ENCODE measurements around the gene TOP2A.
A peak's percentile ranks its signal among the peaks of the same experiment; 100 is the strongest.

Gene TOP2A

DNA sequence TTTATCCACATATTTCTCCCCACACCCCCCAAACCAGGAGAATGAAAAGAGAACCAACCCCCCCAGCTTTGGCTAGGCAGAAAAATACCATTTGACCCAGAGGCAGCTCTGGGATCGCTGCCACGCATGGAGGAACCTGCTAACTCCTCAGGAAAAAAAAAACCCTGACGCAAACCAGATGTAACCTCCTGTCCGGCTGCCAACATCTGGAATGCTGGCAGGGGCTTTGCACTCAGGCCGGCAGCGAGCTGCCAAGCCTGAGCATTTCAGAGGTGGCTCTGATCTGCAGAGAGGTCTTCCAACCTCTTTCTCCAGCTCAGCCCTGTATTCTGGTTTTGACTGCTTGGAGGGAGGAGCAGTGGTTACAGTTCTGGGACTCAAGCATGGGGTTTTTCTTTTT is 33.7 kb upstream of the TOP2A start:
- no peak for DNase-seq

- DNase-seq, result peak; percentile 52
Measured at GRCh38 chr17:40450175-40450574, 32.5 kb upstream of the TOP2A start.

DNA sequence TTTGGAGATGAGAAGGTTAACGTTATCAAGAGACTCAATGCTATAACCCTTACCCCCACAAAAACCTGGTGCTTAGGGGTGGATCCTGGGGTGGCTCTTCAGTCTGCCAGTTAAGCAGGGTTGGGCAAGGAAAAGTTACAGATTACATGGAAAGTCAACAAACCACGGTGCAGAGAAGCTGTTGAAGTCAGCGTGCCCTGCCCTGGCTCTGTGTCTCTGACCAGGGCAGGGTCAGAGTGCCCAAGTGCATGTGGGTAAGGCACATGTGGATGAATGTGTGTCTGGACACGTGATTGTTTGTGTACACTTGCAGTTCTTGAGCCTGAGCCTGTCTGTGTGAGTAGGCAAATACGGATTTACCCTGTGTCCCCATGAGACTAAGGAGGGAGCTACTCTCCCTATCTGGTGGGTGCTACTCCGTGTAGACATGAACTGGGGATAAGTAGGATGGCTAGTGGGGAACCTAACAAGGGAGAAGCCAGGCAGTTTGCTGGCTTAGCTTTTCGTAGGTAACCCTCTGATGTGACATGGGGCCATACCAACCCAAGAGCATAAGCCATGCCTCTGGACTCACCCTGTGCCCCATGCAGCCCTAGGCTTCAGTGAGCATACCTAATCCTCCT is 31.1 kb upstream of the TOP2A start:
- no peak for DNase-seq

DNA sequence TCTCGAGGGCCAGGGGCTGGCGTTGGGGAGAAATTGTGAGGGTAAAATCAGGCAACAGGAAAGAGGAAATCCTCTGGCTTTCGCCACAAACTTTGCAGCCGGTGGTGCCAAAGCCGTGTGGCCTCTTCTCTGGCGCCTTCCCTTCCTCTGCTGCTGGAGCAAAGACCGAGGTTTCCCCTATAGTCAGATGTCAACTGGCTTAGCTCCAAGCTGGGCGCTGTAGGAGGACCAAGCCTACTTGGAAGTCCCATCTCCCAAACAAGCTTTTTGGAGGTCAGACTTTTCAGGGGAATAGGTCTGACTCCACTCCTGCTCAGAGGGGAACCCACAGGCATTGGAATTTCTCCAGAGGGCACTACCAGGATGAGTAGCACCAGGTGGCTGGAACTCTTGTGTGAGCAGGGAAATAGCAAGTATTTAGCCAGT is 30.5 kb upstream of the TOP2A start:
- no peak for DNase-seq

DNA sequence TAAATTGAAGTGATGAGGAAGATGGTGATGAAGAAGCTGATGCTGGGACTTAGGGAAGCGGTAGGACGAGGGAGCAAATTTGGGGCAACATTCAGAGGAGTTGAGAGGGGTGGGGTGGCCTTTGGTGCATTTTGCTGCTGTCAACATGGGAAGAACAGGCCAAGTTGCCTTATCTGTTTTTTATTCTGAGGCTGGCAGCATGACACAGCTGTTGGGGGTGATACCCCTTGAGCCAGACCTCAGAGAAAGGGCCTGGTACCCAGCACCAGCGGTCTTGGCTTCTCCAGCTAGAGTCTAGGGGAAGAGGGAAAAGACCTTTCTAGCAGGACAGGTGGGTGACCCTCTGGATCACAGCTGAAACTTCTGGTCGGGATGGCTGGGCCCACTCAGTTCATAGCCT is 30.1 kb upstream of the TOP2A start:
- no peak for DNase-seq

DNA sequence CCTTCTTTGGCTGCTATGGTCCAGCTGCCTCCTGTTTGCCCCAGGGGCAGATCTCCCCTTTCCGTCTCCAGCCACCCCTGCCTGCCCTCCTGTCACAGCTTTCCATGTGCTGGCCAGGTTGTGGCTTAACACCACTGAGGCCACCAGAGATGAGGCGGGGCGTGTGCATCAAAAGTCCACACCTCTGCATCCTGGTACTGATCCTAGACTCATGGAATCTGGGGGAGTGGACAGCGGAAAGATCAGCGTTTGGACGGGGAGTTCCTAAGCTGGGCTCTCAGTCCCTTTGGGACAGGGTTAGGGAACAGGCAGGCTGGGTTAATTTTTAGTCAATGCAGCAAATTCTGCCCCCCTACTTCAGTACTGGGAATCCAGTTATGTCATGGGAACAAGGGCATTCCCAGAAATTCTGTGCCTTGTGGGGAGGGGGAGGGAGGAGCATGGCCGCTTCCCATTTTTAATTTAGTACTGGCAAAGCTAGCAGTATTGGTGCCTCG is 29.5 kb upstream of the TOP2A start:
- DNase-seq, result no peak

DNA sequence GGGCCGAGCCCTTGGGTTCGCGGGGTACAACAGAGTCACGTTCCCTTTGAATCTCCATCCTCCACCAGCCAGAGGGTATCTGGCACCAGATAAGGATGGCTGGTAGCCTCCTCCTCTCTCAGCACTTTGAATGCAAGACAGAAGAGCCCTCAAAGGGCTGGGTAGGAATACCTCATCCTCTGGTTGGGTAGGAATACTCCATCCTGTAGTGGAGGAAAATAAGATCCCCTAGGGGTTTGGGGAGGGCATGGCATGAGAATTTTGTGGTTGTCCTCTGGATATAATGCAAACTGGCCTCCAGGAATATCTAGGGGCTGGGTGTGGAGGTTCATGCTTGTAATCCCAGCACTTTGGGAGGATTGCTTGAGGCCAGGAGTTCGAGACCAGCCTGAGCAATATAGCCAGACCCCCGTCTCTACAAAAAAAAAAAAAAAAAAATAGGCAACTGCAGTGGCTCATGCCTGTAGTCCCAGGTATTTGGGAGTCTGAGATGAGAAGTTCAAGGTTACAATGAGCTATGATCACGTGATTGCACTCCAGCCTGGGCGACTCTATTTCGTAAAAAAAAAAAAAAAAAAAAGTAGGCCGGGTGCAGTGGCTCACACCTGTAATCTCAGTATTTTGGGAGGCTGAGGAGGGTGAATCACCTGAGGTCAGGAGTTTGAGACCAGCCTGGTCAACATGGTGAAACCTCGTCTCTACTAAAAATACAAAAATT is 28.2 kb upstream of the TOP2A start:
- DNase-seq, result no peak

DNA sequence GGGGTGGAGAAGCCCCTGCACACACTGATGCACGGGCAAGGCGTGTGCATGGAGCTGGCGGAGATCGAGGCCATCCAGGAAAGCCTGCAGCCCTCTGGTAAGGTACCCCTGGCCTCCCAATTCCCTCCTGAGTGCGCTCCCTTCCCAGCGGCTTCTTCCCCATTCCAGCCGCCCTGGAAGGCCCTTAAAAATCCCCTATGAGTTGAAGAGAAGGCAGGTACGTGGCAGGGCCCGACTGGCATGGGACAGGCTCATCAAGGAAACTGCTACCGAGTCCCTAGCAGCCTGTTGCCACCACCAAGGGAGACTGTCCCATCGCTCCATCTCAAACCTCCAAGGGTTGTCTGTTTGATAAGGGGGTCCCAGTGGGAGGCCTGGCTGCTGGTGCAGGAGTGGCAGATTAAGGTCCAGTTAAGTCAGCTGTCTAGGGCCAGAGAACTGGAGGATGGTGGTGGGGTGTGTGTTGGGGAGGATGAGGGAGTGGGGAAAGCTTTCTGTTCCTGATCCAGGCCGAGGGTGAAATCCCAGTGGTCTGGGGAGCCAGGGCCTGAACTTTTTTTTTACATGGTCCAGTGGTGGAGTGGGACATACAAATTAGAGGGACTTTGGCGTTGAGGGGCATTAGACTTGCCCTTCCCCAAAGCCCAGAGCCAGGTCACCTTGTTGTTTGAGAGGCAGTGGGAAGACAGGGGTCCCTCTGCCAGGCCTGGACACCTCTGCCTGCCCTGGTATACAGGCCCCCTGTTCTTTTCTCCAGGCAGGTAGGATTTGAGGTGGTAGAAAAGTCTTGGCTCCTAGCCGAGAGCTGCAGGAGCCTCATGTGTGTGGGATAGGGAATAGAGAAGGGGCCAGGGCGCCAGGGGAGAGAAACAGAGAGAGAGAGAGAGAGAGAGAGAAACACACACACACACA is 26.5 kb upstream of the TOP2A start:
- DNase-seq, result no peak

GRCh38 chr17:40443196-40443987 is 25.7 kb upstream of the TOP2A start, which contains the start of gene IGFBP4:
Gene IGFBP4 (plus strand): TSS chr17:40443450. CDS start chr17:40443736, 286 bp downstream.
- DNase-seq, result peak; percentile 72

- DNase-seq, result no peak
Measured at GRCh38 chr17:40442392-40443195, 24.9 kb upstream of the TOP2A start.

DNA sequence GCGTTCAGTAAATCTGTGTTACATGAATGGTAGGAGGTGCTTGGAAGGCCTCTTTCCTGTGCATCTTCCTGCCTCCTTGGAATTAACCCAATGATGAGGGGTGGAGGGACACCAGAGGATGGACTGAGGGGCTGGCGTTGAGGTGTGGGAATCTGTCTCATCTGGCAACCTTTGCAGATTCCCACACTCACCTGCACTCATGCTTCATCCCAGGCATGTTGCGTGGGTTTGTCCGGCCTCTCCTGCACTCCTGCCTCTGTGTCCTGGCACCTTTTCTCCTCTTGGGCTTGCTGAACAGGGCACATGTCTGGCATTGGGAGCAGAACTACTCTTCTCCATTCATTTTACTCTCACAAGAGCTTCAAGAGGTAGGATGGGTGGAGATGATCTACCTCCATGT is 22.5 kb upstream of the TOP2A start:
- DNase-seq, result no peak

DNA sequence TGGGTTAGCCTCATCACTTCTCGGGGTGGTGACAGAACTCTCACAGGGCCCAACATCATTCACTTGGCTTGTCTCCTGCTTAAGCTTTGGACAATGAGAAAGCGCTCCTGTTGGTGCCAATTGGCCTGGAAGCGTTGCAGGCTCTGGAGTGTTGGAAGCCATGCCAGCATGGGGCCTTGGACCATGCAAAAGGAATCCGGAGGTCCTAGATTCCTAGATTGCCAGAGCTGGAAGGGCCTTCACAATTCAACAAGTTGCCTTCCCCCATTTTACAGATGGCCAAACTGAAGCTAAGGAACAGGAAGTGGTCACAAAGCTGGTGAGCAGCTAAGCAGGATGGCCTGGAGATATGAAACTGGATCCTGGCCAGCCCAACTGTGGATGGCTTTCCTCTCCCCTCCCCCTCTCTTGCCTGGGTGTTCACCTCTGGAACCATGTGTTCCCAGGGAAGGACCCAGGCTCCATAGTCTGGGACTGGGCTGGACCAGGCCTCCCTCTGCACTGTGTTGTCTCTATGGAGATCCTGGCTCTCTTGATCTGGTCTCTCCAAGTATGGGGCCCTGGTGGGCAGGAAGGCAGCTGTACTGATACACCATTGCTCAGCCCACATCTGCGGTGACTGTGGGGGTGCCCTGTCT is 19.5 kb upstream of the TOP2A start:
- no peak for DNase-seq

DNA sequence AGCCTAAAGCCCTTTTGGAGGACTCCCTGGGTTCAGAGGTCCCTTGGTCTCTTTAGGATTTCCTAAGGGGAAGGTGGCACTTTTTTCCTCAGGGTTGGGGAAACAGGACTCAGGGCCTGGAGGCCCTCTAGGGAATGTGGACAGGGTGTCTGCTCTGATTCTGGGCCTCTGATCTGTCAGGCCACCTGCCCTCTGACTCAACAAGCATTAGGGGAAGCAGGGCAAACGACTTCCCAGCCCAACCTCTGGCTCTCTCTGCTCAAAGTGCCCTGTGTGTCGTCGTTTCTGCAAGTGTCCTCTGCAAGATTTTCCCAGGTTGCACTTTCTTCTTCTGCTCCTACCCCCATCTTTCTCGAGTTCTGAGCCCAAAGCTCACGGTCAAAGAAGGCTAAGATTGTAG is 18.9 kb upstream of the TOP2A start:
- DNase-seq, result no peak

GRCh38 chr17:40433551-40434415 is 16.1 kb upstream of the TOP2A start:
- DNase-seq, result no peak

GRCh38 chr17:40432864-40433528 is 15.3 kb upstream of the TOP2A start:
- no peak for DNase-seq

DNA sequence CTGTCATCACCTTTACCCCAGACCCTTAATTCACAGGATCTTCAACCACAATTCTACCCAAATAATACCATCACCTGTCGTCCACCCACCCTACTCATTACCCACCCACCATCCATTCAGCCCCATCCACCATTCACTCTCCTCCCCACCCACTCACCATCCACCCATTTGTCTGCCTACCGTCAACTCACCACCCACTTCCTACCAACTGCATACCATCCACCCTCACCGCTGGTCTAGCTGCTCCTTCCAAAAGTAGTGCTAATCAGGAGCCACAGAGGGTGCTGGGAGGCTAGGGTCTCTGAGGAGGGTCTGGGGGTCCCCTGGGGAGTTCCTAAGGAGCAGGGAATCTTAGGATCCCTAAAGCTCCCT is 13.5 kb upstream of the TOP2A start:
- no peak for DNase-seq

- no peak for DNase-seq
Measured at GRCh38 chr17:40430272-40431230, 12.9 kb upstream of the TOP2A start.

GRCh38 chr17:40427002-40427491 is 9.4 kb upstream of the TOP2A start:
- DNase-seq, result no peak

All from CD4-positive, alpha-beta T cell treated with Interleukin-10 for 1 hour (primary cell).